GM12892 (cell line): ENCODE measurements around the gene PCNX1.

Experiments used
- DNase-seq: peaks from one replicate; pipeline ENCODE4 v3.0.0; 2011; ENCODE audit not compliant: insufficient read length
- FAIRE-seq: peaks from 2 replicates; lab custom pipeline; 2011; peaks lifted over from hg19 to GRCh38; lab: Jason Lieb, UNC
- POLR2A ChIP-seq: IDR thresholded peaks from 2 replicates; pipeline ENCODE4 v1.6.1; 2011; ENCODE audit warnings: low read depth, low read length, control low read depth
- POLR2AphosphoS5 ChIP-seq: IDR thresholded peaks from 2 replicates; pipeline ENCODE4 v1.6.1; 2011; ENCODE audit warnings: low read depth, low read length, control low read depth
- TAF1 ChIP-seq: IDR thresholded peaks from 2 replicates; pipeline ENCODE4 v1.6.1; 2011; ENCODE audit warnings: low read depth, mild to moderate bottlenecking, control low read depth, low read length, borderline replicate concordance

The PCNX1 gene

GRCh38 chr14:70952485-70952884, 45.2 kb downstream of the PCNX1 start:
- no peak for FAIRE-seq
- TF ChIP-seq TAF1: no peak
- no peak for TF ChIP-seq POLR2A
- TF ChIP-seq POLR2AphosphoS5: no peak

GRCh38 chr14:70954068-70954467, 46.8 kb downstream of the PCNX1 start:
- FAIRE-seq (no peak), DNase-seq (no peak)
- no peak for TF ChIP-seq POLR2AphosphoS5
- TF ChIP-seq TAF1: no peak
- no peak for TF ChIP-seq POLR2A

More at GRCh38 chr14:70952485-70952884, 45.2 kb downstream of the PCNX1 start:
- no peak for DNase-seq

GRCh38 chr14:70955543-70956480, 48.6 kb downstream of the PCNX1 start:
- TF ChIP-seq POLR2A: no peak
- no peak for TF ChIP-seq TAF1
- TF ChIP-seq POLR2AphosphoS5: no peak
- FAIRE-seq (no peak), DNase-seq (no peak)

GRCh38 chr14:70956511-70956910, 49.3 kb downstream of the PCNX1 start:
- no peak for FAIRE-seq

GRCh38 chr14:70957710-70958109, 50.5 kb downstream of the PCNX1 start:
- no peak for TF ChIP-seq TAF1
- FAIRE-seq: no peak

More at GRCh38 chr14:70956511-70956910, 49.3 kb downstream of the PCNX1 start:
- TF ChIP-seq TAF1 (no peak), POLR2AphosphoS5 (no peak), POLR2A (no peak)
- DNase-seq: no peak

GRCh38 chr14:70962935-70963334, 55.7 kb downstream of the PCNX1 start:
- no peak for TF ChIP-seq POLR2AphosphoS5
- no peak for TF ChIP-seq POLR2A
- no peak for TF ChIP-seq TAF1
- DNase-seq (no peak), FAIRE-seq (no peak)

More at GRCh38 chr14:70957710-70958109, 50.5 kb downstream of the PCNX1 start:
- no peak for DNase-seq

- FAIRE-seq: no peak
- DNase-seq: no peak
- TF ChIP-seq POLR2A (no peak), TAF1 (no peak), POLR2AphosphoS5 (no peak)
Observed at GRCh38 chr14:70964492-70964891, 57.2 kb downstream of the PCNX1 start.

- DNase-seq (no peak), FAIRE-seq (no peak)
- TF ChIP-seq TAF1 (no peak), POLR2A (no peak), POLR2AphosphoS5 (no peak)
Observed at GRCh38 chr14:70971560-70971959, 64.3 kb downstream of the PCNX1 start.

GRCh38 chr14:70972107-70972976, 65.1 kb downstream of the PCNX1 start:
- no peak for DNase-seq

GRCh38 chr14:70976591-70976990, 69.3 kb downstream of the PCNX1 start:
- DNase-seq (no peak), FAIRE-seq (no peak)
- no peak for TF ChIP-seq POLR2AphosphoS5
- TF ChIP-seq TAF1: no peak
- no peak for TF ChIP-seq POLR2A

More at GRCh38 chr14:70972107-70972976, 65.1 kb downstream of the PCNX1 start:
- TF ChIP-seq POLR2AphosphoS5 (no peak), TAF1 (no peak), POLR2A (no peak)
- peak; percentile 99 for FAIRE-seq
